Measurements from ENCODE around the gene PIGZ.
"Not testable (repeated sequence)": the region's sequence is repeated elsewhere in the genome, so short reads cannot be mapped to it uniquely, and the experiment has no call there.

Gene PIGZ

GRCh38 chr3:196947860-196948441, 20.7 kb downstream of the PIGZ start:
- DNase-seq, result no peak

DNA sequence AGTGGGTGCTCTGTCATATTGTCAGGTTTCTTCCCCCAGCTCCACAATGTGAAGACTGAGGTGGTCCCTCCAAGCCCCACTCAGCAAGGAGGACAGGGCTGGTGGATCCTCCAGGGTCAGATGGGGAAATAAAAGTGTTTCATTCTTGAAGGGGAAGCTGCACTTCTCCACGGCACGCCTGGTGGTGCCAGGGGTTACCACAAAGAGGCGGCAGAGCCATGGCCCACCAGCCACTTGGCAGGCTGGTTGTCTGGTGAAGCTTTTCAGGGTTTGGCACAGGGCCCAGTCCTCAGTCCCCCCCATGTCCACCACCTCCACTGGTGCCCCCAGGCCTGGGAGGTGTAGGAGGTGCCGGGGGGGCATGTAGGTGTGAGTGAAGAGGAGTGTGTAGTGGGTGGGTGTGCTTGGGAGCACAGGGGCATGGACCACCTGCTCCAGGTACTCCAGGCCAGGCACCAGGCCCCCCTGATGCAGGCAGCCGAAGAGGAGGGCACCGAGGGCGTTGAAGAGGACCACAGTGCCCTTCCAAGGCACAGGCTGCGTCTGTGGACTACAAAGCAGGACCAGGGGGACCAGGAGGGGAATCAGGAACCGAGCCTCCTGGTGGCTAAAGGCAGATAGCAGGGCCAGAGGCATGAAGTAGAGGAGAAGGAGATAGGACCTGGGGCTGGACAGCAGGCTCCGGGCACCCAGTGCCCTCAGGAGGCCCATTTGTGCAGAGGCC, 21.3 kb downstream of the PIGZ start:
- DNase-seq, result no peak

DNA sequence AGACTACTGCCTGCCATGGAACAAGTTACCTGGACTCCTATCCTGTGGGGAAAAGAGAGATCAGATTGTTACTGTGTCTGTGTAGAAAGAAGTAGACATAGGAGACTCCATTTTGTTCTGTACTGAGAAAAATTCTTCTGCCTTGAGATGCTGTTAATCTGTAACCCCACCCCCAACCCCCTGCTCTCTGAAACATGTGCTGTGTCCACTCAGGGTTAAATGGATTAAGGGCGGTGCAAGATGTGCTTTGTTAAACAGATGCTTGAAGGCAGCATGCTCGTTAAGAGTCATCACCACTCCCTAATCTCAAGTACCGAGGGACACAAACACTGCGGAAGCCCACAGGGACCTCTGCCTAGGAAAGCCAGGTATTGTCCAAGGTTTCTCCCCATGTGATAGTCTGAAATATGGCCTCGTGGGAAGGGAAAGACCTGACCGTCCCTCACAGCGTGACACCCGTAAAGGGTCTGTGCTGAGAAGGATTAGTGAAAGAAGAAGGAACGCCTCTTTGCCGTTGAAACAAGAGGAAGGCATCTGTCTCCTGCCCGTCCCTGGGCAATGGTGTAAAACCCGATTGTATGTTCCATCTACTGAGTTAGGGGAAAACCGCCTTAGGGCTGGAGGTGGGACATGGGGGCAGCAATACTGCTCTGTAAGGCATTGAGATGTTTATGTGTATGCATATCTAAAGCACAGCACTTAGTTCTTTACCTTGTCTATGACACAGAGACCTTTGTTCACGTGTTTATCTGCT, 24.4 kb downstream of the PIGZ start:
- not testable (repeated sequence) for DNase-seq

GRCh38 chr3:196942915-196943277, 25.7 kb downstream of the PIGZ start:
- no peak for DNase-seq

- DNase-seq, result peak; percentile 96
These were observed 26.3 kb downstream of the PIGZ start, which contains the start of gene NCBP2 for GRCh38 chr3:196942226-196942914. TSS of gene NCBP2 (minus strand) at chr3:196942528. CDS start at chr3:196942503, 25 bp downstream.

DNA sequence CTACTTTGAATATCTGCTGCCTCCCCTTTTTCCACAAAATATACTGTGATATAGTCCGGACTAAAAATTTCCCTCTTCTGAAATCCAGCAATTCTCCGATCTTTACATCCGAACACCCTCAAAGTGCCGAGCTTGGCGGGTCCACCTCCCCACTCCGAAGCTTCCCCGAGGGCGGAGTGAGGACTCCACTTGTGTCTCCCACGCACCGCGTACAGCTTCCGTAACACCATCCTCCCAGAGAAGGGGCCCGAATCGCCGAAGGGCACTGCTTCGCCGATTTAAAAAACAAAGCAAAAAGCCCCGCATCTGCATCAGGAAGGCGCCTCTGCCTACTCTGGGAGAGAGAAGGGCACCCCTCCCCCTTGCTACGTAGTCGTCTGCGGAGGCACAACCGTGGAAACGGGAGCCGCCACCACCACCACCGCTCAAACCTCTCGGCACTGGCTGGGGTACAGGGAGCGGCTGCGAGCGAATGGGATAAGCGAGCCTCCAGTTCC, 26.9 kb downstream of the PIGZ start:
- no peak for DNase-seq

DNA sequence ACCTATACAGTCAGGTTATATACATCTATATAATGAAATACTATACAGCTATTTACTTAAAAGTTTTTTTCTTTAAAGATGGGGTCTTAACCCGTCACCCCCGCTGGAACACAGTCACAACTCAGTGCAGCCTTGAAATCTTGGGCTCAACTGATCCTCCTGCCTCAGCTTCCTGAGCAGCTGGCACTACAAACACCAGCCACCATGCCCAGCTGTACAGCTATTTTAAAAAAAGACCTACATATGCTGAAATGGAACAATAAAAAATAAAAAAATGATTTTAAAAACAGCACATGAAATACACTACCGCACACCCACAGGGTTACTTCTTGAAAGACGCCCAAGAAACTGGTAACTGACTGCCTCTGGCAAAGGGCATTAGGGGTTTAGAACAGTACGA, 30.1 kb downstream of the PIGZ start:
- DNase-seq, result no peak

DNA sequence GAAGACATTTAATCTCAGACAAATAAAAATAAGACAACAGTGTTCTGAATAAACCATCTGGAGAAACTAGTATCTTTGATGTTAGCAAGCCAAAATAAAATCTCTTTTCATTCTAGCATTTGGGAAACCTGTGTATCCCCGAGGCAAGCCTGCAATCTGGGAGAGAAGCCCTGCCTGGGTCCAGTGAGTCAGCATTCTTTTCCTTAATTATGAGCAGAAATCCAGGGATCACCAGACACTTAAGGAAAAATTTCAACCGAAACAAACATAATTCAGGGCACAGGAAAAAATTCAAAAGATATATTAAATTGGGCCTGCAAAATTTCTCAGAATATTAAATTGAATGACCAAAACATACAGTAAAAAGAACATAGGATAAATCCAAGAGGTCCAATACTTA, 30.5 kb downstream of the PIGZ start:
- DNase-seq, result no peak

GRCh38 chr3:196936288-196936687, 32.3 kb downstream of the PIGZ start:
- DNase-seq, result no peak

GRCh38 chr3:196932600-196932999, 36.0 kb downstream of the PIGZ start:
- DNase-seq, result no peak

- DNase-seq, result no peak
These were observed 36.6 kb downstream of the PIGZ start for GRCh38 chr3:196931828-196932587.

GRCh38 chr3:196931157-196931556, 37.5 kb downstream of the PIGZ start:
- no peak for DNase-seq

GRCh38 chr3:196927571-196928453, 40.8 kb downstream of the PIGZ start:
- DNase-seq, result no peak

- no peak for DNase-seq
These were observed 47.9 kb downstream of the PIGZ start for GRCh38 chr3:196920733-196921132.

GRCh38 chr3:196918968-196919367, 49.7 kb downstream of the PIGZ start:
- DNase-seq, result no peak

DNA sequence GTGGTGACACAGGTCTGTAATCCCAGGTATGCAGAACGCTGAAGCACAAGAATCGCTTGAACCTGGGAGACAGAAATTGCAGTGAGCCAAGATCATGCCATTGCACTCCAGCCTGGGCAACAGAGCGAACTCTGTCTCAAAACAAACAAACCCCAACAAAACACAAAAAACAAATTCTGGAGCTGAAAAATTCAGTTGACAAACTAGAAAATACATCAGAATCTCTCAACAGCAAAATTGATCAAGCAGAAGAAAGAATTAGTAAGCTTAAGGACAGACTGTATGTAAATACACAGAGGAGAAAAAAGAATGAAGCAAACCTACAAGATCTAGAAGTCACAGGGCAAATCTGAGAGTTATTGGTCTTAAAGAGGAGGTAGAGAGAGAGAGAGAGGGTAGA, 51.6 kb downstream of the PIGZ start:
- DNase-seq, result no peak

- no peak for DNase-seq
These were observed 52.4 kb downstream of the PIGZ start for GRCh38 chr3:196916221-196916620.

DNA sequence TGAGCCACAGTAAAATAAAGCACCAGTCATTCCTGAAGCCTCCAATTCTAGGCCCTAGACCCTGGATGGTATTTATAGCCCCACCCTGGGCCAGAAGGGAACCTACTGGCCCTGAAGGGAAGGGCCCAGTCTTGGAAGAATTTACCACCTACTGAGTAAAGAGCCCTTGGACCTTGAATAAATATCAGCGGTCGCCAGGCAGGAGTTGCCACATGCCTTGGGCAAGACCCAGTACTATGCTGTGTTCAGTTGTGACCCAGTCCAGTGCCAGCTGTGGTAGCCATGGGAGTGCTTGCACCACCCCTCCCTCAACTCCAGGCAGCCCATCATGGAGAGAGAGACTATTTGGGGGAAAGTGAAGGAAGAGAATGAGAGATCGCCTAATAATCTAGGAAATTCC, 53.3 kb downstream of the PIGZ start:
- no peak for DNase-seq

GRCh38 chr3:196914866-196915265, 53.8 kb downstream of the PIGZ start:
- no peak for DNase-seq

DNA sequence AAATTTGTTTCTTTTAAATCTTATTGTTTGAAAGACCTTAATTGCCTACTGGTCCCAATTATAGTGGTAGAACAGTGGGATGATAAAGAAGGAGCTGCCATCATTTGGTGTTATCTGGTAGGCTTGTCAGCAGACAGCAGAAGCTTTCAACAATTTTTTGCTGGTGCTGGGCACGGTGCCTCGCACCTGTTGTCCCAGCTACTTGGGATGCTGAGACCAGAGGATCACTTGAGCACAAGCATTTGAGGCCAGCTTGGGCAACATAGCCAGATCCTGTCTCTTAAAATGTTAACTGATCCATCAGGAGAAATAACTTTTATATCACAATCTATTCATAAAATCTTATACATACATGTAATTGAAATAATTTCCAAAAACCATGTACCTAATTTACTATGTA, 64.9 kb downstream of the PIGZ start:
- no peak for DNase-seq

- DNase-seq, result no peak
These were observed 66.3 kb downstream of the PIGZ start for GRCh38 chr3:196902296-196902695.

DNA sequence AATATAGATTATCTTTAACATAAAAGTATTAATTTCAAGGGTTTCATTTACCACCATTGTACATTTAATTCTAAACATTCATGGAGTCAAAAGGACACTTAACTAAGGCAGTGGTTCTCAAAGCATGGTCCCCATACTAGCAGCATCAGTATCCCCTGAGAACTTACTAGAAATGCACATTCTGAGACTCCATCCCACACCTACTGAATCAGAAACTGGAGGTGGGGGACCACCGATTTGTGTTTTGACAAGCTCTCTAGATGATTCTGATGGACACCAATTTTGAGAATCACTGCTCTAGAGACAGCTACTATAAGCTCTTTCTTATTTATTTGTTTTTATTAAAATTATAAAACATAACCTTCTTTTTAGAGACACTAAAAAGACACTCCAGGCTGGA, 66.9 kb downstream of the PIGZ start:
- DNase-seq, result no peak
